ENCODE measurements around the gene CLEC17A.
"Not testable (repeated sequence)": the region's sequence is repeated elsewhere in the genome, so short reads cannot be mapped to it uniquely, and the experiment has no call there.

The CLEC17A gene

DNA sequence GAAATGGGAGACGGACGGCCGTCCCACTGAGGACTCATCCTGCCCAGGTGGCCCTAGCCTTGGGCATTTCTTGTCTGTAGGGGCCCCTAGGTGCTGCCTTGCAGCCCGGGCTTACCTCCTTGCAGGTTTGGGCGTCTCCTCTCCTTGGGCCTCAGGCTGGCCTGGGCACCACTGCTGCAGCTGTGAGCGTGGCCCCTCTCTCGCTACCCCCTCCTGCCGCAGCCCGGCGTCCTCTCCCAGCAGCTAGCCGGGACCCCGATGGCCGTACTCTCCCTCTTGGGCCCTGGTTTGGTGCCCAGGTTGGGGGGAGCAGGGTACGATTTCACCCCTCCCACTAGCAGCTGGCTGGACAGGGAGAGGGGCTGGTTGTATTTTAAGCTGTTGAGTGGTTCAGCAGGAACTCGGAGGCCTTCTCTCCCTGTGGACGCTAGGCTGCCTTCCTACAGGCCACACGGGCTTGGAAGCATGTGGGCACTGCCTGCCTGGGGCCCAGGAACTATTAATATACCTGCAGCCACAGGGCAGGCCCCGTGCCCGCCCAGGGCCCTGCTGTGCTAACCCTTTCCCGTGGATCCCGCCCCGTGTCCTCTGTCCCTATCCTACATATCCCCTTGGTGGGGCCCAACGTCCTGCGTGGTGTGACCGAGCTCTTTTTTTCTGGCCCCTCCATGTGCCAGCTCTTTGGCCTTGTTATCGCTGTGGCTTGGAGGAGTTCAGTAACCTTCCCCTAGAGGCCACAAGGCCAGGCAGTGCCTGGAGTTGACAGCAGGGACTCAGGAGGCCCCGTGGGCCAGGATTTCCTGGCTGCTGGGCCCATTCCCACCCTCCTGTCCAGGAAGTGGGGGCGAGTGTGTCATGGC, 22.7 kb upstream of the CLEC17A start:
- Histone ChIP-seq H3K9me3 (ENCODE audit: control insufficient read depth, low read length) (no peaks in the 10 kb centered on the region), H3K4me1 (ENCODE audit: control insufficient read depth, insufficient read depth, low read length) (peaks cover 46% of the 10 kb centered on the region), H3K36me3 (ENCODE audit: control insufficient read depth, insufficient read depth, low read length) (peaks cover 3% of the 10 kb centered on the region), H3K27me3 (ENCODE audit: control insufficient read depth, insufficient read depth, low read length, poor library complexity, severe bottlenecking) (no peaks in the 10 kb centered on the region), H3K4me3 (ENCODE audit: insufficient read depth, low read depth, low read length) (no peak overlapping the region), H3K27ac (ENCODE audit: insufficient read depth, low read depth, low read length, poor library complexity, severe bottlenecking) (no peak overlapping the region)
- 87 to 89% methylated on average over 27 of the region's 28 CpGs for WGBS, 2 experiments

DNA sequence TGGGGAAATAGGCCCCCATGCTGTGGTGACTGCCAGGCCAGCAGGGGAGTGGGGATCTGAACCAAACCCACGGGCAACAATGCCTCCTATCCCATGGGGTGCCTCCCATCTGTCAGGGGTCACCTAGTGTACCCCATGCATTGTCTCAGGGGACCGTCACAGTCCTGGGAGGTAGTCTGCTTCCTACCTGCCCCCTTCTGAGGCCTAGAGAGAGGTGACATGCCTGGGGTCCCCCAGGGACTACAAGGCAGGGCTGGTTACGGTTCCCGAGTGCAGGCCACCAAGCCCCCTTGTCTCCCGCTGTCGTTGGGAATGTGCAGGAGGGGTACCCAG, 22.1 kb upstream of the CLEC17A start:
- Histone ChIP-seq H3K4me1 (ENCODE audit: control insufficient read depth, insufficient read depth, low read length) (peaks cover 46% of the 10 kb centered on the region), H3K27ac (ENCODE audit: insufficient read depth, low read depth, low read length, poor library complexity, severe bottlenecking) (no peak overlapping the region), H3K4me3 (ENCODE audit: insufficient read depth, low read depth, low read length) (no peak overlapping the region), H3K36me3 (ENCODE audit: control insufficient read depth, insufficient read depth, low read length) (peaks cover 3% of the 10 kb centered on the region), H3K9me3 (ENCODE audit: control insufficient read depth, low read length) (no peaks in the 10 kb centered on the region), H3K27me3 (ENCODE audit: control insufficient read depth, insufficient read depth, low read length, poor library complexity, severe bottlenecking) (no peaks in the 10 kb centered on the region)
- 87 to 91% methylated on average over 6 of the region's 6 CpGs for WGBS, 2 experiments

DNA sequence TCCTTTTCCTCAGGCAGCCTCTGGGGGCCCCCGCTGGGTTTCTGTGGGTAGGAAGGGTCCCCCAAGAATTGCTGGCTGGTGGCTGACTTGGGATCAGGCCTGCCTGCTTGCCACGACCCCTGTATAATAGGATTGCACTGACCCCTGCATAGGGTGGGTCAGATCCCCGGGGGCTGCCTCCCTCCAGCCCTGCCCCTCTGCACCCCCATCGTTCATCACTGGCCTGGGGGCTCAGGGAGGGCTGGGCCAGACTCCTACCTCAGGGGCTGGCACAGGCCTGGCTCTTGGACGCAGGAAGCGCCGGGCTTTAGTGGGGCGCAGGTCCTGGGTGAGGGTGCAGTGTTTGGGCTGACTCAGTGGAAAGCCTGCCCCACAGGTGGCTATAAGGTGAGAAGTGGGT, 21.6 kb upstream of the CLEC17A start:
- no peaks in the 10 kb centered on the region for H3K9me3 ChIP-seq (ENCODE audit: control insufficient read depth, low read length)
- peaks cover 46% of the 10 kb centered on the region for H3K4me1 ChIP-seq (ENCODE audit: control insufficient read depth, insufficient read depth, low read length)
- H3K4me3 ChIP-seq (ENCODE audit: insufficient read depth, low read depth, low read length), result no peak overlapping the region
- peaks cover 6% of the 10 kb centered on the region for H3K36me3 ChIP-seq (ENCODE audit: control insufficient read depth, insufficient read depth, low read length)
- WGBS, 2 experiments, result 90 to 91% methylated on average over 8 of the region's 8 CpGs
- H3K27me3 ChIP-seq (ENCODE audit: control insufficient read depth, insufficient read depth, low read length, poor library complexity, severe bottlenecking), result no peaks in the 10 kb centered on the region
- no peak overlapping the region for H3K27ac ChIP-seq (ENCODE audit: insufficient read depth, low read depth, low read length, poor library complexity, severe bottlenecking)

DNA sequence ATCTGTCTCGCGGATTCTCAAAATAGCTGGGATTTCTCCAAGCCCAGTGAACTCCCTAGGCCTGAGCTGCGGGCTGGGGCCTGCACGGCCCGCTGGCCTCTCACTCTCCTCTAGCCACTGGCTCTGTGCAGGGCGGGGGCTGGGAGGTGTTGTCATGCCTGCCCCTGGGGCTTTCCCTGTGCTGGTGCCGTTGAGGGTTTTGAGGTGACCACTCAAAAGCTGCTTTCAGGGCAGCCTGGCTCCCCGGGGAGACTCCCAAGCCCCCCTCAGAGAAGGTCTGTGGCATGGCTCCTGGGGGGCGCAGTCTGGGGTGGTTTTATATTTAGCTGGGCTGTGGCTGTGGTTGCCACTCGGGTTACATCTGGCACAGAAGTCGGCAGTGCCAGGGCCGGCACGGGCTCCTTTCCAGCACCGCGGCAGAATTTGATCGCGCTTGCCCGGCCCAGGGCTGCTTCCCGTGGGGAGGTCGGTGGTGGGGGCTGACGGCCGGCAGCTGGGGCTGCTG, 21.0 kb upstream of the CLEC17A start:
- H3K4me3 ChIP-seq (ENCODE audit: insufficient read depth, low read depth, low read length), result no peak overlapping the region
- H3K27ac ChIP-seq (ENCODE audit: insufficient read depth, low read depth, low read length, poor library complexity, severe bottlenecking), result no peak overlapping the region
- 81 to 82% methylated on average over 22 of the region's 22 CpGs for WGBS, 2 experiments

DNA sequence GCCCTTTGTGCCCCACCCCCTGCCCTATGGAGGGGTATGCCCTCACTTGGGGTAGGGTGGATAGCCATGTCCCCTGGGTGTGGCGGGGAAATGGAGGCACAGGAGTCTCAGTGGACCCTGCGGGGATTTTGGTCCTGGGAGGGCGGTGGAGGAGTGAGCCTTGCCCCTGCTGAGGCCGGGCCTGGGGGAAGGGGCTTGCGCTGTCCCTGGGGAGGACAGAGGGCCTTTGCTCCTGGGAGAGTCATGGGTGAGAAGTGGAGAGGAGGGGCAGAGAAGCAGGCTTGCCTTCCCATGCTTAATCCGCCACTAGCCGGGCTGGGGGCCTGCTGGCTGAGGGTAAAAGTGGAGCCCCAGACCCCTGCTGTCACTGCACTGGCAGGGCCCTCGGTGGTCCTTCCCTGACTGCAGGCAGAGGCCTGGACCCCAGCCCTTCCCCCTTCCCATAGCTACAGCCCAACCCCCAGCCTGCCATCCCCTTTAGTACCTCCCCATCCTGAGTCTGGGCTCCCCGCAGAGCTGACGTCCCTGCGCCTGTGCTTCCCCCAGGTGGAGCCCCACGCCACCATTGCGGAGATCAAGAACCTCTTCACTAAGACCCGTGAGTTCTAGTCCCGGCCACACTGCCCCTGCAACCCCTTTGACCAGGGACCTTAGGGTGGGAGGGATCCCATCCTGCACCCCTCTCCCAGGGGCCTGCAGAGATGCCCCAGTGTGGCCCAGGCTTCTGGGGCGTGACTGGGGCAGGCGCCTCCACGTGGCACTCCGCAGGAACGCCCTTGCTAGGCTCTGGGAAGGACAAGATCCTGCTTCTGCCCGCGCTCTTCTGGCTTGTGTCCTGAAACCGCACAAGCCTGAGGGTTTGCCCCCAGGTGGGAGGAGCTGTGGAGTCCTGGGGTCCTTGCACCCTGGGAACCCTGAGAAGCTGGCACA, 20.0 kb upstream of the CLEC17A start:
- no peaks in the 10 kb centered on the region for H3K27me3 ChIP-seq (ENCODE audit: control insufficient read depth, insufficient read depth, low read length, poor library complexity, severe bottlenecking)
- H3K9me3 ChIP-seq (ENCODE audit: control insufficient read depth, low read length), result no peaks in the 10 kb centered on the region
- H3K4me3 ChIP-seq (ENCODE audit: insufficient read depth, low read depth, low read length), result no peak overlapping the region
- peaks cover 46% of the 10 kb centered on the region for H3K4me1 ChIP-seq (ENCODE audit: control insufficient read depth, insufficient read depth, low read length)
- peaks cover 6% of the 10 kb centered on the region for H3K36me3 ChIP-seq (ENCODE audit: control insufficient read depth, insufficient read depth, low read length)
- 71 to 72% methylated on average over 23 of the region's 23 CpGs for WGBS, 2 experiments
- no peak overlapping the region for H3K27ac ChIP-seq (ENCODE audit: insufficient read depth, low read depth, low read length, poor library complexity, severe bottlenecking)

More for the DNA sequence above, 21.0 kb upstream of the CLEC17A start:
- H3K27me3 ChIP-seq (ENCODE audit: control insufficient read depth, insufficient read depth, low read length, poor library complexity, severe bottlenecking), result no peaks in the 10 kb centered on the region
- peaks cover 46% of the 10 kb centered on the region for H3K4me1 ChIP-seq (ENCODE audit: control insufficient read depth, insufficient read depth, low read length)
- H3K9me3 ChIP-seq (ENCODE audit: control insufficient read depth, low read length), result no peaks in the 10 kb centered on the region
- H3K36me3 ChIP-seq (ENCODE audit: control insufficient read depth, insufficient read depth, low read length), result peaks cover 6% of the 10 kb centered on the region

DNA sequence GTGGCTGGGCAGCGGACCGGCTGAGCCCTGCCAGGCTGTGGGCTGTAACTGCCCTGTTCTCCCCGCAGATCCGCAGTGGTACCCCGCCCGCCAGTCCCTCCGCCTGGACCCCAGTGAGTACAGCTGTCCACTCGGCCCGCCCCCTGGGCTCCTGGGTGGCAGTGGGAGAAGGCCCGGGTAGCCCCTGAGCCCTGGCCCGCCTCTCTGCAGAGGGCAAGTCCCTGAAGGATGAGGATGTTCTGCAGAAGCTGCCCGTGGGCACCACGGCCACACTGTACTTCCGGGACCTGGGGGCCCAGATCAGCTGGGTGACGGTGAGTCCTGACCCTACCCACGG, 19.3 kb upstream of the CLEC17A start:
- 95 to 96% methylated on average over 16 of the region's 16 CpGs for WGBS, 2 experiments
- H3K4me1 ChIP-seq (ENCODE audit: control insufficient read depth, insufficient read depth, low read length), result peaks cover 42% of the 10 kb centered on the region
- no peak overlapping the region for H3K4me3 ChIP-seq (ENCODE audit: insufficient read depth, low read depth, low read length)

DNA sequence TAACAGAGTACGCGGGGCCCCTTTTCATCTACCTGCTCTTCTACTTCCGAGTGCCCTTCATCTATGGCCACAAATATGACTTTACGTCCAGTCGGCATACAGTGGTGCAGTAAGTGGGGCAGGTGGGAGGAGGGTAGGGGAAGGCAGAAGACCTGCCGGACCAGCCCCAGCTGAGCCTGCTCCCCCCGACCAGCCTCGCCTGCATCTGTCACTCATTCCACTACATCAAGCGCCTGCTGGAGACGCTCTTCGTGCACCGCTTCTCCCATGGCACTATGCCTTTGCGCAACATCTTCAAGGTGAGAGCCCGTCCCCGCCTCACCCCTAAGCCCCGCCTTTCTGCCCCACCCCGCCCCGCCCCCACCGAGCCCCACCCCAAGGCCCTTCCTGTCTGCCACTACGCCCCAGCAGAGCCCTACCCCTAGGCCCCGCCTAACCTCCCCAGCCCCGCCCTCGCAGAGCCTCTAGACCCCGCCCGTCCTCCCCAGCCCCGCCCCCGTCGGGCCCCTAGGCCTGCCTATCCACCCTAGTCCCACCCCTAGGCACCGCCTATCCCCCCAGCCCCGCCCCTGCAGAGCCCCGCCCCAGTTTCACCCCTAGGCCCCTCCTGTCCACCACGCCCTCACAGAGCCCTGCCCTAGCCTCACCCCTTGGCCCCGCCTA, 18.8 kb upstream of the CLEC17A start:
- Histone ChIP-seq H3K4me1 (ENCODE audit: control insufficient read depth, insufficient read depth, low read length) (peaks cover 36% of the 10 kb centered on the region), H3K4me3 (ENCODE audit: insufficient read depth, low read depth, low read length) (no peak overlapping the region), H3K27me3 (ENCODE audit: control insufficient read depth, insufficient read depth, low read length, poor library complexity, severe bottlenecking) (no peaks in the 10 kb centered on the region), H3K9me3 (ENCODE audit: control insufficient read depth, low read length) (no peaks in the 10 kb centered on the region), H3K36me3 (ENCODE audit: control insufficient read depth, insufficient read depth, low read length) (peaks cover 6% of the 10 kb centered on the region), H3K27ac (ENCODE audit: insufficient read depth, low read depth, low read length, poor library complexity, severe bottlenecking) (no peak overlapping the region)
- WGBS, 2 experiments, result 82 to 89% methylated on average over 20 to 30 of the region's 33 CpGs

More for the DNA sequence above, 19.3 kb upstream of the CLEC17A start:
- H3K9me3 ChIP-seq (ENCODE audit: control insufficient read depth, low read length), result no peaks in the 10 kb centered on the region
- no peaks in the 10 kb centered on the region for H3K27me3 ChIP-seq (ENCODE audit: control insufficient read depth, insufficient read depth, low read length, poor library complexity, severe bottlenecking)
- no peak overlapping the region for H3K27ac ChIP-seq (ENCODE audit: insufficient read depth, low read depth, low read length, poor library complexity, severe bottlenecking)
- peaks cover 6% of the 10 kb centered on the region for H3K36me3 ChIP-seq (ENCODE audit: control insufficient read depth, insufficient read depth, low read length)

DNA sequence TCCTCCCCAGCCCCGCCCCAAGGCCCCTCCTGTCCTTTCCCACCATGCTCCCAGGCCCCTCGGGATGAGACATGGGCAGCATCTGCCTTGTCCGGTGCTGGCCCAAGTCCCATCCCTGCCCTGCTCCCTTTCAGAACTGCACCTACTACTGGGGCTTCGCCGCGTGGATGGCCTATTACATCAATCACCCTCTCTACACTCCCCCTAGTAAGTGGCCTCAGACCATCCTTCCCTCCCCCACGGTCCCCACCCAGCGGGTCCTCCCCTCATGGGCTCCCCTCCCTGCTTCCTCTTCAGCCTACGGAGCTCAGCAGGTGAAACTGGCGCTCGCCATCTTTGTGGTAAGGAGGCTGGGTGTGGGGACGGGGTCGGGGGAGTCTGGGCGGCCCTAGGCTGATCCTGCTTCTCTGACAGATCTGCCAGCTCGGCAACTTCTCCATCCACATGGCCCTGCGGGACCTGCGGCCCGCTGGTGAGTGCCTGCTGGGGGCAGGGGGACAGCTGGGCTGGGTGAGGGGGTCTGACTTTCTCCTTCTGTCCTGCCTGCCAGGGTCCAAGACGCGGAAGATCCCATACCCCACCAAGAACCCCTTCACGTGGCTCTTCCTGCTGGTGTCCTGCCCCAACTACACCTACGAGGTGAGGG, 18.1 kb upstream of the CLEC17A start:
- H3K36me3 ChIP-seq (ENCODE audit: control insufficient read depth, insufficient read depth, low read length); H3K9me3 ChIP-seq (ENCODE audit: control insufficient read depth, low read length); H3K27me3 ChIP-seq (ENCODE audit: control insufficient read depth, insufficient read depth, low read length, poor library complexity, severe bottlenecking); H3K27ac ChIP-seq (ENCODE audit: insufficient read depth, low read depth, low read length, poor library complexity, severe bottlenecking); H3K4me3 ChIP-seq (ENCODE audit: insufficient read depth, low read depth, low read length): not testable (repeated sequence)
- H3K4me1 ChIP-seq (ENCODE audit: control insufficient read depth, insufficient read depth, low read length), result peaks cover 33% of the 10 kb centered on the region
- 91 to 93% methylated on average over 22 of the region's 22 CpGs for WGBS, 2 experiments

DNA sequence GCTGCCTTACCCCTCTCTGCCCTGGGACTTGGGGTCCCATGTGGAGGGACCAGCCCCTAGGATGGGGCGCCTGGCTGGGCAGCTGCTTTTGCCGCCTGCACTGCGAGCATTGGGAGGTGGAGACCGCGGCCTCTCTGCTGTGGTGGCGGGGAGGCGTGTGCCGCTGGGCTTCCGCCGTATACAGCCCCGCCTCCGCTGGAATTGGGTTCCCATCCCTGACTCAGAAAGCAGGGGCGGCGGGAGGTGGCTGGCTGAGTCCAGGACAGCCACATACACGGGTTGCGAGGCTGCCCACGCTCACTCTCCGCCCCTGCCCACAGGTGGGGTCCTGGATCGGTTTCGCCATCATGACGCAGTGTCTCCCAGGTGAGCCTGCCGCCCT, 17.6 kb upstream of the CLEC17A start:
- peaks cover 6% of the 10 kb centered on the region for H3K36me3 ChIP-seq (ENCODE audit: control insufficient read depth, insufficient read depth, low read length)
- 95 to 96% methylated on average over 22 of the region's 22 CpGs for WGBS, 2 experiments
- H3K4me1 ChIP-seq (ENCODE audit: control insufficient read depth, insufficient read depth, low read length), result peaks cover 28% of the 10 kb centered on the region
- no peak overlapping the region for H3K27ac ChIP-seq (ENCODE audit: insufficient read depth, low read depth, low read length, poor library complexity, severe bottlenecking)
- H3K27me3 ChIP-seq (ENCODE audit: control insufficient read depth, insufficient read depth, low read length, poor library complexity, severe bottlenecking), result no peaks in the 10 kb centered on the region
- H3K4me3 ChIP-seq (ENCODE audit: insufficient read depth, low read depth, low read length), result no peak overlapping the region
- H3K9me3 ChIP-seq (ENCODE audit: control insufficient read depth, low read length), result no peaks in the 10 kb centered on the region

Measured in ectodermal cell (in vitro differentiated cells).